HG03521 (cell line): Measurements from ENCODE around the gene UCK1.

Experiments used
- ATAC-seq: cut with Tn5 transposase; IDR thresholded peaks from one replicate; pipeline ENCODE4 v1.9.1; 2021; ENCODE audit warnings: mild to moderate bottlenecking, moderate library complexity; ENCODE audit not compliant: unreplicated experiment

The UCK1 gene

DNA sequence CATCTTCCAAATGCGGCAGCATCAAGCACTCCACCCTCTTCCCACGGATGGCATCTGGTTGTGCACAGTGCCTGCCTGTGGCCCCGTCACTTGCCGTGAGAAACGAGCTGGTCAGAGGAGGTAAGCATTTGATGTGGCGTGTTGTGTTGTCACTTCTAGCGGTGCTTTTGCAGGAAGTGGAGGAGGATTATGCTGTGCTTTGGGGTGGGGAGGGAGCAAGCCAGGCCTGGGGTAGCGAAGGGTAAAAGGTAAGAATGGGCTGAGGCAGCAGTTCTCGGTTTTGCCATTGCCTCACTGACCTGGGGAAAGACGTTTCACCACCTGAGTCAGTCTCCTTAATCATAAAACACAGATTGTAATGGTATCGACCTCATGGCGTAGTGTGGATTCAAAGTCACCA lies 30.7 kb downstream of the UCK1 start:
- ATAC-seq, result no peak

DNA sequence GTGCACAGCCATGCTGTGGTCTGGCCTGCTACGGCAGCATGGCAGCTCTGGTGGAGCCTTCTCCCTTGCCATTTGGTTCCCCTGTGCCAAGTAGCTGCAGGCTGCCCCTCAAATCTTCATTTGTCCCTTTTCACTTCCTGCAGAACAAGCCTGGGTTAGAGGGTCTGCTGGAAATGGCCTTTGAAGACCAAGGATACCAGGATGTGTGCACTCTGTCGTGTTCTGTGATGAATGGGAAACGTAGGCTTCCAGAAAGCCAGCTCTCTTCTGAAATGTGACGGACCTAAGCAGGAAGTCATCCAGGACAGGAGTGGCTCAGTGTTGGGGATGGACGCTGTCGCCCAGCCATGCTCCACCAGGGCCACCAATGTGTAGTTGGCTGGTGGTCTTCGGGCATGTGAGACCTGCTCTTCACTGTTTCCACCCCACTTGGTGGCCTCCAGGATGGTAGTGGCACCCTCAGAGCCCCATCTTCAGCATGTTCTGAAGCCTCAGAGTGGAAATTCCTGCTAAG lies 31.8 kb downstream of the UCK1 start:
- ATAC-seq, result no peak

DNA sequence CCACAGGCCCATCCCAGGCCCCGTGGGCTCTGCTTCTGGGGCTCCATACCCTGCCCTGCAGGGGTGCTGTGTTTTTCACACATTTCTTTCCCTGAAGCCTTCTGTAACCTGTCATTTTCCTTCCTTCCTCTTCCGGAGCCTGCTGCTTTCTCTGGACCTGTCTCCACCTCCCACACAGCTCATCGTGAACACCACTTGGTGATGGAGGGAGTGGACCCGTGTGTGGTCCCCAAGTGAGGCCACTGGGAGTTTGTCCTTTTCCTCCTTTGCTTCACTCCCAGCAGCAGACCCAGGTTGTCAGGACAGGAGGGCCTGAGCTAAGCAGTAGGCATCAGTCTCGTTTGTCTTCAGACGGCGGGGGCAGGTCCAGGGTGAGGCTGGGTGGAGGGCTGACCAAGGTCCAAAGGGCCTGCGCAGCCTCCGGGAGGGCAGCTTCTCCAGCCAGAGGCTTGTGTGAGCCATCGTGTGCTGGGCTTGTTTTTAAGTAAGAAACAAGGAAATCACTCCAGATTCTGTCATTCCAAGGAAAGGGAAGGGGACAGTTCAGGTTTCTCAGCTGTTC lies 34.1 kb downstream of the UCK1 start:
- ATAC-seq, result no peak

DNA sequence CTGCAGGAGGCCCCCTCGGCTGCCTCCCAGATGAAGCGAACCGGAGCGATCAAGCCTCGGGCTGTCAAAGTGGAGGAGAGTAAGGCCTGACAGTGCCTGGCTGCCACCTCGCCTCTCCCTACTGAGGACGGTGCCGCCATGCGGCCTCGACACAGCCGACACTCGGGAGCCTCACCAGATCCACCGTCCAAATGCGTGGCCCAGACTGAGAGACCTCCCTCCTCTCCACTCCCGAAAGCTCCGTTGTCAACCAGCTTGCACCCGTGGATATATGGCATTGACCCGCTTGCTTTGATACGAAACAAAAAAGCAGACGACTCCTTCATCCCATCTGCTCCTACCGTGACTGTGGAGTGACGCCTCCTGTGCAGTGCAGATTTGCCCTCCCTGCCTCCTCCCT lies 35.3 kb downstream of the UCK1 start:
- ATAC-seq, result no peak

DNA sequence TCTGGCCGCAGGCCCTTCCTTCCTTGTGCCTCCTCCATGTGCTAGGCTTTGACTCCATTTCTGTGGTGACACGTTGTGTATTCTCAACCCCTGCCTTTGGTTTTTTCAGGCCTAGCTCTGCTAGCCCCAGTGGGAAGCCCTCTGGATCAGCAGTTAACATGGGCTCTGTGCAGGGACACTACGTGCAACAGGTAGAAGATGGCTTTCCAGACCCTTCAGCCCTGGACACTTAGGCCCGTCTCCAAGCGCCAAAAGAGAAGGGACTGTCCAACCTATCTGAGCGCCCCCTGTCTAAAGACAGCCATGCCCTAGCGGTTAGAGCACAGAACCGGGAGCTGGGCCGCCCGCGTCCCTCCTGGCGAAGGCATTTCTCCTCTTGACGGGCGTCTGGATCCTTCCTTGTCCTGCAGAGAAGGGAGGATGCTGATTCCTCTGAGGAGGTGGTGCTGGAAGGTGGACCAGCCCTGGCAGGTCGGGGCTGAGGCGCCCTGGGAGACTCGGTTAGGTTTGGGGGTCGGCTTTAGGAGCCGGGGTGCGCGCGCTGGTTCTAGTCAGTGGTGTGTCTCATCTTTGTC lies 36.7 kb downstream of the UCK1 start:
- no peak for ATAC-seq

DNA sequence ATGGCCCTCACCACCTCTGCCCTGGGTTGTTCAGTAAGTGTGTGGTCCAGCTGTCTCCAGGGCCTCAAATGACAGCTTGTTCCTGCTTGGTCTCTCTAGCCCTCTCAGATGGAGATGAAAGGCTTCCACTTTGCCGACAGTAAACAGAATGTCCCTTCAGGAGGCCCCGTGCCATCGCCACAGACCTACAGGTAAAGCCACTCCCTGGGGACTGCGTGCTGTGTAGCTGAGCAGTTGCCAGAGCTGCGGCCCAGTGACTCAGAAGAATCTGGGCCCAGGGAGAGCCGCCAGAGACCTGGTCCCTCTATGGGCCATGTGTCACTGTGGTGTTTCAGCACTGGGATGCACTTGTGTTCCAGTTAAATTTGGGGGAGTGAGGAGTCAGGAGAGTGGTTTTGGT lies 39.0 kb downstream of the UCK1 start:
- ATAC-seq, result no peak

DNA sequence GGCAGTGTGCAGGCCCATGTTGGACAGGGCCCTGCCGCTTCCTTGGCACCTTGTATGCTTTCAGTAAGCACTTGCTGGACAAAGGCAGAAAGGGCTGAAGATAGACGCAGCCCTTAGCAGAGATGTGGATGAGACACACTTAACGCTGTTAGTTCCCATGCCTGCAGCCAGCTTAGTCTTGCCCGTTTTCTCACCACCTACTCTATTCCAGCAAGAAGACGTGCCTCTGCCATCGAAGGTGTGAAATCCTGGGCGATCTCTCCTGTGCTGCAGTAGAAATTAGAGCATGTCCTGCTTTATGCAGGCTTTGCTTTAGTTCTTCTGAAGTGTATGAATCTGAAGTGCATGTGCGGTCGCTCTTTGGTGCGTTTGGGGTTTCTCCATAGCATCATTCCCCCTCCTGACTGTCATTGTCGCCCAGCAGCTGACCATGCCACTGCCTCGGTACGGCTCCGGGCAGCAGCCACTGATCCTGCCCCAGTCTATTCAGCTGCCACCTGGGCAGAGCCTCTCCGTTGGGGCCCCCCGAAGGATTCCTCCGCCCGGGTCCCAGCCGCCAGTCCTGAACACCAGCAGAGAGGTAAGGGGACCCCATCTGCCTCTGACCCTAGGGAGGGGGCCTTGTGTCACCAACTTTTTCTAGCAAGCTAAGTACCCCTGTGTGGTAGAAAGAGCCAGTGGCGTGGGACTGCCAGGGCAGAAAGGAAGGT lies 39.9 kb downstream of the UCK1 start:
- no peak for ATAC-seq

DNA sequence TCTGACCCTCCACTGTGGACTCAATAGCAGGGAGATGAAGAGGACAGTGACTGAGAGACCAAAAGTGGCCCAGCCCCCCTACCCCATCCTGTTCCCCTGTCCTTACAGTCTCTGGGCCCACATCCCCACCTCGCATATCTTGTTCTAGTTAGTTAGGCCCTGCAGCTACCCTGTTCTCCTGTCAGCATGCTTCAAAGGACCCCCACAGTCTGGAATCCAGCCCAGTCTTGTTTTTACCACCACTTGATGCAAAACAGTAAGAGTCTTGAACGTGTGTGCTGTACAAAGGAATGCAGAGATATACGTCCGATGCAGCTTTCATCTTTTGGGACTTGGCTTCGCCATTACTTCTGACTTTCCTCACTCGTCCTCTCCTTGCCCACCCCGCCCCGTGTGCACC lies 40.5 kb downstream of the UCK1 start:
- ATAC-seq, result no peak

DNA sequence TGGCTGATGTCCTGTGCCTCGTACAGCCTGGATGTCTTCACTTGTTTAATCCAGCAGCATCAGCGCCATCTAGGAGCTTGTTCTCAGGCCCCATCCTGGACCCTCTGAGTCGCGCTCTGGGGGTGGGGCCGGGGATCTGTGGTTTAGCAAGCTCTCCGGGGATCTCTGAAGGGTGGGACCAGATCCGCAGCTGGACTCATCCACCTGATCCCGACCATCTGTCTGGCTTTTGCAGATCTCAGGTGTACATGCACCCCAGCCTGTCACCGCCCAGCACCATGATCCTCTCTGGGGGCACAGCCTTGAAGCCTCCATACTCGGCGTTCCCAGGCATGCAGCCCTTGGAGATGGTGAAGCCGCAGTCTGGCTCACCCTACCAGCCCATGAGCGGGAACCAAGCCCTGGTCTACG lies 43.4 kb downstream of the UCK1 start:
- no peak for ATAC-seq

DNA sequence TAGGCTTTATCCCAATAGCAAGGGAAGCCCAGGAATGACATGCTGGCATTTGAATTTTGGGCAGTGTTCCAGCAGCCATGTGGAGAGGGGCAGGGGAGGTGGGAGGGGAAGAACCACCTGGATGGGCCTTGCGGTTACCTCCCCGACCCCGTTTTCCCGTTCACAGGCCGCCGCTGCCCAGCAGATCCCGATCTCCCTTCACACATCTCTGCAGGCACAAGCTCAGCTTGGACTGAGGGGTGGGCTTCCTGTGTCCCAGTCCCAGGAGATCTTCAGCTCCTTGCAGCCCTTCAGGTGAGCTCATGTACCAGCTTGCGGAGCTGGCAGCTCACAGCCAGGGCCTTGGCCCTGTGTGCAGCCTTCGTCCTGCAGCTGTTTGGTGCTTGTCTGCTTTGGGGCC lies 44.1 kb downstream of the UCK1 start:
- ATAC-seq, result no peak

DNA sequence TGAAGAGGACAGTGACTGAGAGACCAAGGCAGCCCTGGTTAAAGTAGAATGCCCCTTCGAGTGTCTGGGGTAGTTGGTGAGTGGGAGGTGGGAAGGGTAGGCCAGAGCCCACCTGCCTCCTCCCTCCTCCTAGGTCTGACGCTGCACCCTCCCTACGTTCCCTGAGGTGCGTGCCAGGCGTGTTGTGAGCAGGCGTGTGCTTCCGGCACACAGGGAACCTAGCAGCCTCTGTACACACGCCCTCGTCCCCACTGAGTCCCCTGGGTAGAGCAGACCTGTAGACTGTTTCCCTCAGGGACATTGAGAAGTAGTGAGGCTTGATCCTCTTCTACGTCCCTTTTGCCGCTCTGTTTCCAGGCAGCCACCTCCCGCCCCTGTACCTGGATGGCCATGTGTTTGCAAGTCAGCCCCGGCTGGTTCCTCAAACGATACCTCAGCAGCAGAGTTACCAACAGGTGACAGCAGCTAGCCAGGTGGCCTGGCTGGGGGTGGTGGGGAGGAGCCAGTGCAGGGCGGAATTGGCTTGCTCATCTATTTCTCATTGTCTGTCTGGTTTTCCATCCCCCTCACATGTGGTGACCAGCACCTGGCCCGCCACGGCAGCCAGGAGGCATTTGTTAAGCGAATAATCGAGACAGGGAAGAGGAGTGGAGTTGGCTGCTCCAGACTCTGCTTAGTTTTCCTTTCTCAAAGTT lies 45.2 kb downstream of the UCK1 start:
- ATAC-seq, result no peak

DNA sequence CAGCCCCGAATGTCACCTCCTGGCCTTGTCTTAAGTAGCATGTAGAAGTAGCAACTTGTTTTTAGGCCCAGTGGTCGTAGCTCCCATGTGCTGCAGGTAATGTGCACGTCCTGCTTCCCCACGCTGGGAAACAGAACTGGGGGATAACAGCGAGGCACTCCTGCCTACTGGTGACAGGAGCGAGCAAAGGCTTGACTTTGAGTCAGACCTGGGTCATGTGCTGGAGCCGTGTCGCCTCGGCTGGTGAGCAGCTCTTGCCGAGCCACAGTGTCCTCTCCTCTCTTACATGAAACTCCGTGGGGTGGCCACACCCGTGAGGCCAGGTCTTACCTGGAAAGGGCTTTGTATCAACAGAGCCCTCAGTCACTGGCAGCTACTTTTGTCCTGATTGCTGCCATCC lies 45.9 kb downstream of the UCK1 start:
- no peak for ATAC-seq

DNA sequence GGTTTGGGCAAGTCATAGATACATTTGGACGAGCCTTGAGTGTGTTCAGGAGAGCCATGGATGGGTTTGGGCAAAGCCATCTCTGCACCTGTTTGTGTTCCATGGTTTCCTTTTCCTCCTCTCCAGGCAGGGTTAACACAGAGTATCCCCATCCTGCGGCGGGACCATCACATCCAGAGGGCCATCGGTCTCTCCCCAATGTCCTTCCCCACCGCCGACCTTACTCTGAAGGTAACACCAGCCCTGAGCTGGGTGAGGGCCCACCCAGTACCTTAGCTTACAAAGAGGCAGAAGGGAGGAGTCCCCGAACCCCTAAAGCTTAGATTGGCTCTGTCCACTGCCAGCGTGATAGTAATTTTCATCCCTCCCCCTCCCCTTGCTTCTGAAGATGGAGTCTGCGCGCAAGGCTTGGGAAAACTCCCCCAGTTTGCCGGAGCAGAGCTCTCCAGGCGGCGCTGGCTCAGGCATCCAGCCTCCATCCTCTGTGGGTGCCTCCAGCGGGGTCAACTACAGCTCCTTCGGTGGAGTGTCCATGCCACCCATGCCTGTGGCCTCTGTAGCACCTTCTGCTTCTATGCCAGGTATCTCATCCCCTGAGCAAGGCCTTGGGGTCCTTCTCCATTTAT lies 46.4 kb downstream of the UCK1 start:
- ATAC-seq, result no peak

DNA sequence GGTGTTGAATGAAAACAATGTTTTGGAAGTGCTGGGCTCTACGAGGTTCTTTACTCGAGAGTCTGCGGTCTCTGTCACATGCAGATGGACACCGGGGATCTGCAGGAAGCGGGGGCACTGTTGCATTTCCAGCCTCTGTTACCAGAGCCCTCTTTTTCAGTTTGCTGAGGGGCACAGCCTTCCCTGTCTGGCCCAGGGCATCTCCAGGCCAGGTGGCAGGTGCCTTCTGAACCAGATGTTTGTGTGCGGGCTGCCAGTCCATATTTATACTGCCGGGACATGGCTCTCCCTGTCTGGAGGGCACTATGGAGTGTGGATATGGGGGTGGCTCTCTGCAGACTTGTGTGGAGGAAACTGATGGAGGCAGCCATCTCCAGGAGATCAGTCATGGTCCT lies 47.0 kb downstream of the UCK1 start:
- no peak for ATAC-seq

DNA sequence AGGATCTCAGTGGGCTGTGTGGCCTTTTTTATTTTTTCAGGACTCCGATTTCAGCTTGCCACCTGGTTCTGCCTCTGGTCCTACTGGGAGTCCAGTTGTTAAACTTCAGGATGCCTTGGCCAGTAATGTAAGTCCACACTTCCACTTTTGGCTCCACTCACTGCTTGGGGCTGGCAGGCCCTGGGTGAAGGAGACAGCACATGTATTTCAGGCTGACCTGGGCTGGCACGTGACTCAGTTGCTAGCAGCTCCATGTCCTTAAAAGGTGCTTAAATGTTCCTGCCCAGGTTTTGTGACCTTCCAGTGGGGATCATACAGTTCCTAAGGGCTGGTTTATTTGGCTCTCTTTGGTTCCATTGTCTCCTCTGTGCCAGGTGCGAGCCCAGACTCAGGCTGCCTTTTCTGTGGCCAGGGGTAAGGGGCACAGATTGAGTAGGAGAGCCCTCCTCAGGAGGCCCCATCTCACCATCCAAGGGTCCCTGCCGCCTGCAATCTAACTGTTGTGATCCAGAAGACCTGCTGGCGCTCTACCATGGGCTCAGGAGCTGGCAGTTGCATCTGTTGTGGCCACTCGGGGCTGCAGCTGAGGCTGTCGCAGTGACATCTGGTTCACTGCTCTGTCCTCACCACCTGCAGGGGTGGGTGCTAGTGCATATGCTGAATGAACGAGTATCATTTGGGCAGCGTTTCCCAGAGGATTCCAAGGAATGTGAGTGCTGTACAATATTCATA lies 47.6 kb downstream of the UCK1 start:
- ATAC-seq, result no peak

DNA sequence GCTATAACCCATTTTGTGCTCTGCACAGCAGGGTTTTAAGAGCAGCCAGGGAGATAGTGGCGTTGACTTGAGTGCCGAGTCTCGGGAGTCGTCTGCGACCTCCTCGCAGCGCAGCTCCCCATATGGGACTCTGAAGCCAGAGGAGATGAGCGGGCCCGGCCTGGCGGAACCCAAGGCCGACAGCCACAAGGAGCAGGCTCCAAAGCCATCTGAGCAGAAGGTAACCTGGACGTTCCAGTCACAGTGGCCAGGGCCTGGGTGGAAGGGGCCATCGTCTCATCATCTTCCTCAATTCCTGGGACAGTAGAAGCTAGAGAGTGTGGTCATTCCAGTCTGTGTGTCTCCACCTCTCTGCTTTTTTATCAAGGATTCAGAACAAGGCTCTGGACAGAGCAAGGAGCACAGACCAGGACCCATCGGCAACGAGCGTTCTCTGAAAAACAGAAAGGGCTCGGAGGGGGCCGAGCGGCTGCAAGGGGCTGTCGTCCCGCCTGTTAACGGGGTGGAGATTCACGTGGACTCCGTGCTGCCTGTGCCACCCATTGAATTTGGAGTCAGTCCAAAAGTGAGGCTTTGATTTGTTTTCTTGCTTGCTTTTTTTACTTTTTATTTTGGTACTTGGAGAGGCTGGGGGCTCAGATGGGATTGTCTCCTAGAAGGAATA lies 48.6 kb downstream of the UCK1 start:
- ATAC-seq, result no peak

DNA sequence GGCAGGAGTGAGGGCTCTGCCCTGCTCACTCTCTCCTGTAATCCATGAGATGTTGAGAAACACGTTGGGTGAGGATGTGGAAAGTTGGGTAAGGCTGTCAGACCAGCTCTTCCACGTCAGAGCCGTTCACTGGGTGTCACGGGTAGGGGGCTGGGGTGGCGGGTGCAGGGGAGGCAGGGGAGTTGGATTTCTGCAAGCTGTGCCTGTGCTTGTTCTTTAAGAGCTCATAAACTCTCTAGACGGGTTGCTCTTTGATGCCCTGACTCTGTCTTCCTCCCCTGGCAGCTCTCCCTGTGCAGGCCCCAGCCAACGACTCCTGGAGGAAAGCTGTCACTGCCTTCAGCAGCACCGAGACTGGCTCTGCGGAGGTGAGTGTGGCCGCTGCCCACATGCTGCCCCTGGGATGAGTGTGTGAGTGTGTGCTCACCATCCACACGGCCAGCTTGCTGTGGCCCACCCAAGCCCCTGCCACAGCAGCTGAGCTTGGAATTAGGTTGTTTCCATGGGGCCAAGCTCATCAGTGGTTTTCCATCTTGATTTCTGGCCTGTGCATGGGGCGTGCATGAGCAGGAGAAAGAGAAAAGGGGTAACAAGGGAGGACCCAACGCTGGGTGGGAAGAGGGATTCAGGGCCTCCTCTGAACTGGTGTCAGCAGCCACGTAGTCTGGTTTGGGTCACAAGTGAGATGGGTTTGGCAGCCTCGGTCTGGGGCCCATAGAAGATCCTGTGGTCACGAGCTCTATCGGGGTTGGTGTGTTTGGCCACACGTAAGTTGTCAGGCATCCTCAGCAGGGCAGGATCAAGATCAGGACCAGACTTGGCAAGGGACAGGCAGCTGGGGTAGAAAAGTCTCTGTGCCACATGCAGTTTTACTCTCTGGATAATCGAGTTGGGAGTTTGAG lies 49.4 kb downstream of the UCK1 start:
- ATAC-seq, result no peak

DNA sequence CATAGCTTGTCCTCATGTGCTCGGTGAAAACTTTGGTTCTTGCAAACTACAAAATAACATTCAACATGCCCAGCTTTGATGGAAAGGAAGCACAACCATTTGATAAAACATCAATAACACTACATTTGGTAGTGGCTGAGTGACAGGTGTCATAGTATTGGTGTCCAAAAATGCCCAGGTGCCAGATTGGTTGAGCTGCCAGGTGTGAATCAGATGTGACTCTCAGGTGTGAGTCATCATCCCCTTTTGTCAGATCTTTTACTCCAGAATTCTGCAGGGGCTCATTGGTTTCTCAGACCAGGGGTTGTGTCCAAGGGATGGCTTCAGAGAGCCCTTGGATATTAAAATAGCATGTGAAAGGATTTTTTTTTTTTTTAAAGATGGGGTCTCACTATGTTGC lies 50.8 kb downstream of the UCK1 start:
- no peak for ATAC-seq

DNA sequence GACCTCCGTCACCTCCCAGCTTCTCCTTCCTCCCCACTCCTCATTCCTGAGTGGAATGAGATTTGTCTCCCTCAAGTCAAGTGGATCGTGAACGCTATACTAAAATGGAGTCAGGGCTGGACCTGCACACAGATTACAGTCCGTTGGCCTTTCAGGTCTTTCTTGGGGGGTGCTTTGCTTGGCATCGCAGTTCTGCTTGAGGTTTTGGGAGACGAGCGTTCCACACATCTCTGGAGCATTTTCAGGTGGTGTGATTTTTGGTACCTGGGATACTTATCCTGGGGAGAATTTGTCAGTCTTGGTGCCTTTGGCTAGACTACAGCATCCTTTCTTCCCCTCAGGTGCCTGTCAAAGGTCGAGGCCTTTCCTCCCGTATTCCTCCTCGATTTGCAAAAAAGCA lies 52.2 kb downstream of the UCK1 start:
- ATAC-seq, result no peak
